GM18873 (cell line): ENCODE data around the gene PDK2.

Experiments used
- ATAC-seq: cut with Tn5 transposase; IDR thresholded peaks from one replicate; pipeline ENCODE4 v1.9.1; 2021; ENCODE audit warnings: mild to moderate bottlenecking, moderate library complexity, moderate number of reproducible peaks; ENCODE audit not compliant: unreplicated experiment, low FRiP score

Gene PDK2

DNA sequence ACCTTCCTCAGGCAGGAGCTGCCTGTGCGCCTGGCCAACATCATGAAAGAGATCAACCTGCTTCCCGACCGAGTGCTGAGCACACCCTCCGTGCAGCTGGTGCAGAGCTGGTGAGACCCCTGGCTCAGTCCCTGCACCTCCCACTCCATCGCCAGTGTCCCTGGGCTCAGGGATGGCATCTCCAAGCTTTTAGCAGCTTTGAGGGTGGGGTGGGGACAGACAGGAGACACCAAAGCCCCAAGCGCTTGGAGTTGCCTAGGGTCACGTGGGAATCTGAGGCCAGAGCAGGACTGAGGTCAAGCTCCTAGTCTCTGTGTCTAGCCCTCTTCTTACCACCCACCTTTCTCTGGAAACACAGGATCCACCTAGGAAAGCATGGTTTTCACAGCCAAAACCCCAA is 2.3 kb downstream of the PDK2 start:
- ATAC-seq = no peak

DNA sequence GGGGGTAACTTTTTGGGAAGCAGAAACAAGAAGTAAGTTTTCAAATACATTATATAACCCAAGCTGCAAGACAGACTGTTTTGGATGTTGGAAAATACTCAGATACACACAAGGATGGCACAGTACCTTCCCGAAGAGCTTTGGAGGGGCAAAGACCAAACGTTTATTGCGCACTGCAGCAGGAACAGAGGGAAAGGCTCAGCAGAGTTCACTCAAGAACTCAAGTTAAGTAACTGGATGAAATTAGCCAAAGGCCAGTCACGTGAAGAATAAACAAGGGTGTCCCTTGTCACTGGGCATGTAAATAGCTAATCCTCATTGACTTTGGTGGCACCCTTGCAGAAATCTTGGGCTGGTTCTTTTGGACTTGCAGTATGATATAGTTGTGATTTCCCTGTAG is 2.8 kb downstream of the PDK2 start:
- ATAC-seq = no peak

DNA sequence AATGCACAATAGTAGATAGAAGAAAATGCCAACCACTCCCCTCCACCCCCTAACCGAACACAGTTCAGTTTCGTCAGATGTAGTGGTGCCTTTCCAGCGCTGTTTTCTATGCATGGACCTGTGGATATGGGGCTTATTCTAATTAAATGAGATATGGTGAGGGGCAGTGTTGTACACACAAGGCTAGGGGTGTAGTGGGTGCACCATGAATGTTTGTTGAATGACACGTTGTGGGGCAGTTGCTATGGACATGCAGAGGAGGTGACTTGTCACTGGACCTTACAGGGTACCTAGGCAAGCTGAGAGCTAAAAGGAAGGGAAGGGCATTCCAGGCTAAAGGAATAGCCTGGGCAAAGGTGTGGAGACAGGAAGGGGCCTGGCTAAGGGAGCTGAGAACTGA is 3.4 kb downstream of the PDK2 start:
- ATAC-seq = no peak

DNA sequence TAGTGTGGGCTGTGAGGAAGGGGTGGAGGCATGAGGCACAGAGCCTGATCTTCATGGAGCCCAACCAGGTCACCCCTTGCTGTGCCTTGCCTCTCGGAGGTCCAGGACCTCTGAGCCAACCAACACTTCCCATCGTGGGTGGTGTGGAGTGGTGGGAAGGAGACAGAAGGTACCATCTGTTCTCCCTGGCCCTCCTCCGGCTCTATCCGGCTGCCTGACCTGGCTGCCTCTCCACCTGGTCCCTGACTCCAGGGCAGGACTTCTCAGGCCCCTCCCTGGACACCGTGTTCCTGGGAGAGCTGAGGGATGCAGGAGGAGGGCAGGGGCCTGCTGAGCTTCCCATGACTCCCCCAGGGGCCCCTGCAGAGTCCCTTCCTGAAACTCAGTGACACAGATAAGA is 3.9 kb downstream of the PDK2 start:
- no peak for ATAC-seq

DNA sequence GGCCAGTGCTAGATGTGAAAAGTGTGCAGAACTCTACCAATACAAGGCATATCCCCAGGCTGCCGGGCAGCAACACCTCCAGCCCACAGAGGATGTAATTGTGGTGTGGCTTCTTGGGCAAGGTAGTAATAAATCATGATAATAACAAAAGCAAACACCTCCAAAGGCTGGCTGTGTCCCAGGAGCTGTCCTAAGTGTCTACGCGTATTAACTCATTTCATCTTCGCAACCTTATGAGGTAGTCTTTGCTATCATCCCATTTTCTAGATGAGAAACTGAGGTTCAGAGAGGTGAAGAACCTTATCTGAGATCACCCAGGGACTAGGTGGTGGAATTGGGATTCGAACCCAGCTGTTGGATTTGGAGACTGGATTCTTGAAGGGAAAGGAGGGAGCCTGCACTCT is 5.3 kb downstream of the PDK2 start:
- no peak for ATAC-seq

DNA sequence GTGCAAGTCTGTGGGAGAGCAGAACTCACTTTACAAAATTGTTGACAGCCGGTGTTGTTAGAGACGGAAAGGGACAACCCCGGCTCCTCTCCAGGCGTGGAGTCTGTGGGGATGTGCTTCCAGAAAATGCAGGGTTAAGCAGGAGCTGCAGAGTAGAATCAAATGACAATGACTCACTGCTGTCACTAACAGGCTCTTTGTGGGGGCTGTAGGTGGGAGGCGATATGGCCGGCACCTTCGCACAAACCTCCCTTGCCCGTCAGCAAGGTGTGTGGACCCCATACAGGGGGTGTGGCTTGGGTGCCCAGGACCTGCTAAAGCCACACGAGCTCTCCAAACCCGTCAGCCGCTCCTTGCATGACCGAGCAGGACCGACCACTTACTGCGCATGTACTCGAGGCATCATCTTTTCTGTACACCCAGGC is 5.8 kb downstream of the PDK2 start:
- ATAC-seq = no peak

DNA sequence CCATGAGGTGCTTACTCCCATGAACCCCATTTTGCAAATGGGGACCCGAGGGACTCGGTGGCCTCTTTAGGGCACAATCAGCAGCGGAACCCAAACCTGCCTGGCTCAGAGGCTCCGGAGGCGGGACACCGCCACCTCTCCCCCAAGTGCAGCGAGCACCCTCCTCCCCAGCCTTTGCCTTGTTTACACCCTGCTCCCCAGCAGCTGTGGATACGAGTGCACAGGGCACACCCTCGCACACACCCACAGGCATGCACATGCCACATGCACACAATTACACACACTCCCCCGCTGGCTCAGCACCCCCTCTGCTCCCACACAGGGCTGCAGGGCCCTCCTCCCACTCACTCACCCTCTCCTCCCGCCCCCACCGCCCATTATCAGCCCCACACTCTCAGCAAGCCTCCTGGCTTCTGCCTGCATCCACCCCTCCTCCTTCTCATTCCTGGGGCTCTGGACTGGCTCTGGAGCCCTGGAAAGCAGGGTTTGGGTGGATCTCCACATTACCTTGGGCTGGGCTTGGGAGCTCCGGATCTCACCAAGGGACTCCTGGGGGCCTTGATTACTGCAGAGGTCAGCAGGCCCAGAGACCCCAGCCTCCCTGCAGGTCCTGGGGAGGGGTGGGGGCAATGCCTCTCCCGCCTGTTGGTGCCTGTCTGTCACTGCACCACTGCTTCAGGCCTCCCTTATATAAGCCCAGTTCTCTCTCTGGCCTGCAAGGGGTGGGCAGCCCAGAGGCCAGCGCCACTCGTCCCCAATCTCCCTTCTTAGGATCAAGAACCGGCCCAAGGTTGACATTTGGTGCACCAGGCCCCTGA is 6.4 kb downstream of the PDK2 start:
- ATAC-seq = no peak

DNA sequence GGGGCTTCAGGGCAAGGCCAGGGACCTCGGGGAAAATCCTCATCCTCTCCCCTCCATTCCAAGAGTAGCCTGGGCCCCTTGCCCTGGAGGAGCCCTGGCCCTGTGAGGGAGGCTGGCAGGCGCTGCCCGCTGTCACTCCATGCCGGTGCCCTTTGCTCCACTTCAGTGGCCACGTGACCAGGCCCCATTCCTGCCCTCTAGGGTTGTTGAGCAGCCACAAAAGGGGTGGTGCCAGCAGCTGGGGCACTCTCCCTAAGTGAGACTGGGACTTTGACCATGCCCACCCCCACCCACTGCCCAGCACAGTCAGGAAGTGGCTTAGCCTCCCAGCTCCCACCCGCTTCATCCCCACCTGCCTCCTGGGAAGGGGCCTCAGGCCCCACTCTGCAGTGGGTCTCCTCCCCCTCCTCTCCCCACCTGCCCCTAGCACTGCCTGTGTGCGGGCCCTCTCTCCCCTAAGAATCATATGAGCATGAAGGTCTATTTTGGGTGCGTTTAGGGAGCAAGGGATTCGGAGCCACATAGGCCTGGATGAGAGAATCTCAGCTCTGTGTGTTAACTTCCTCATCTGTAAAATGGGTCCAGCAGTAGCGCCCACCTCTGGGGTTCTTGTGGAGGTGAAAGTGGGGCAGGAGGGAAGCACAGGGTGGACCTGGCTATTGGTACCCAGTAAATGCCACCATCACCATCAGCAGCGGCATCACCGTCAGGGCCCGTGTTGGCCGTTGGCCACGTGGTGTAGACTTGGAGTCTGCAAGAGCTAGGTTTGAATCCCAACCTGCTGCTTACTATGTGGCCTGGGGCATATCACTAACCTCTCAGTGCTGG is 7.2 kb downstream of the PDK2 start:
- ATAC-seq = no peak

DNA sequence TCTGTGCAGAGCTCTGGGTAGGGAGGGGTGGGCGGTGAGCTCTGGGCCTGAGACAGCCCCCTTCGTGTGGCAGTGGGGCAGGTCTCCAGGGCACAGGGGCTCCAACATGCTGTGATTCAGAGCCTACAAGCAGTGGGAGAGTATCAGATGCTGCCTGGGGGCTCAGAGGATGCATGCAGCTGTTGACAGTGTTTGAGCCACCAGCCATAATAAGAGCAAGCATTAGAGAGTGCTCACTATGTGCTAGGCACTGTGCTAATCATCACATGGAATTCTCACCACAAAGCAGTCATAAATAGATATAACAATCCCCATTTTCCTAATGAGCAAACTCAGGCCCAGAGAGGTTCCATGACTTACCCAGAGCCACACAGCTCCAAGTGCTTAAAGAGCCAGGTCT is 8.1 kb downstream of the PDK2 start:
- ATAC-seq = no peak

DNA sequence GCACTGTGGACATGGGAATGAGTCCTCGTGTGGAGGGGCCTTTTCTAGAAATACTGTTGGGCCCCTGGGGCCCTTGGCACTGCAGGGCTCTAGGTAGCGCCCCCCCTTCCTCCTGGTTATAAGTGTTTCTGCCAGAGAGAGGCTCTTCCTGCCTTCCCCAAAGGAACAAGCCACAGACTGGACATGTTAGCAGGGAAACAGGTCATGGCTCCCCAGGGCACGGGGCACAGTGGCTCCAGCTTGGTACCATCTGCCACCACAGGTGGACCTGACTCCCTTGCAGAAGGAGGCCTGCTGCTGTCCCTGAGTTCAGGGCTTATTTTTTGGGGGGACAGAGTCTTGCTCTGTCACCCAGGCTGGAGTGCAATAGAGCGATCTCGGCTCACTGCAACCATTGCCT is 8.8 kb downstream of the PDK2 start:
- ATAC-seq = no peak

DNA sequence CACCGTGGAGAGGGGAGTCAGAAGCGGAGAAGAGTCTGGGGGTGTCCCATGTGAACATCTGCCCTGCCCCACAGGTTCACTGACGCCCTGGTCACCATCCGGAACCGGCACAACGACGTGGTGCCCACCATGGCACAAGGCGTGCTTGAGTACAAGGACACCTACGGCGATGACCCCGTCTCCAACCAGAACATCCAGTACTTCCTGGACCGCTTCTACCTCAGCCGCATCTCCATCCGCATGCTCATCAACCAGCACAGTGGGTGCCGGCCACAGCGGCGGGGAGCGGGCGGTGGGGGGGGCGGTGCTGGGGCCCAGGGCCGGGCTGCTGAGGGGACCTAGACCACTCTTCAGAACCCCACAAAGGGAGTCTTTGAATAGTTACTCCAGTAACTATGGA is 10.7 kb downstream of the PDK2 start:
- ATAC-seq = no peak

DNA sequence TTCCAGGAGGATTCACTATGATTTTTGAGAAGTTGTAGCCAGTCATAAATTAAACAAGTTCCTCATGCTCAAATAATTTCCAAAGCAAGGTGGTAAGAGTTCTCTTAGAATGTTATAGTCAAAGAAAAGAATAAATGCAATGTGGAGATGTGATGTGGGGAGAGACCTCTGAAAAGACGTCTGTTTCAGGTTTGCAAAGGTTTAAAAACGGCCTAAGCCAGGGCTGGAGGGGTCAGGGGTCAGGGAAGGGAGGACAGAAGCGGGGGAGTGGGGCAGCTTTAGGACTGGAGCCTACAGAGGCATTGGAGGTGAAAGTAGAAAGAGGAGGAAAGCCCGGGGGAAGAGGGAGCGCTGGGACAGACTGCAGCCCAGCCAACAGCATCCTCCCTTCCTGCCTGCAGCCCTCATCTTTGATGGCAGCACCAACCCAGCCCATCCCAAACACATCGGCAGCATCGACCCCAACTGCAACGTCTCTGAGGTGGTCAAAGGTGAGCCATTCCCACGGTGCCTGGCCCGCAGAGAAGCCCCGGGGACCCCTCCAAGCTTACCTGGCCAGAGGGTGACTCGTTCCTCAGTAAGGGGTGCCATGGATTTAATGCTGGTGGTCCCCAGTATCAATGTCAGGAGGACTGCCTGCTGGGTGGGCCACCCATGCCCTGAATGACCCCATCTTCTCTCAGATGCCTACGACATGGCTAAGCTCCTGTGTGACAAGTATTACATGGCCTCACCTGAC is 11.4 kb downstream of the PDK2 start:
- no peak for ATAC-seq

DNA sequence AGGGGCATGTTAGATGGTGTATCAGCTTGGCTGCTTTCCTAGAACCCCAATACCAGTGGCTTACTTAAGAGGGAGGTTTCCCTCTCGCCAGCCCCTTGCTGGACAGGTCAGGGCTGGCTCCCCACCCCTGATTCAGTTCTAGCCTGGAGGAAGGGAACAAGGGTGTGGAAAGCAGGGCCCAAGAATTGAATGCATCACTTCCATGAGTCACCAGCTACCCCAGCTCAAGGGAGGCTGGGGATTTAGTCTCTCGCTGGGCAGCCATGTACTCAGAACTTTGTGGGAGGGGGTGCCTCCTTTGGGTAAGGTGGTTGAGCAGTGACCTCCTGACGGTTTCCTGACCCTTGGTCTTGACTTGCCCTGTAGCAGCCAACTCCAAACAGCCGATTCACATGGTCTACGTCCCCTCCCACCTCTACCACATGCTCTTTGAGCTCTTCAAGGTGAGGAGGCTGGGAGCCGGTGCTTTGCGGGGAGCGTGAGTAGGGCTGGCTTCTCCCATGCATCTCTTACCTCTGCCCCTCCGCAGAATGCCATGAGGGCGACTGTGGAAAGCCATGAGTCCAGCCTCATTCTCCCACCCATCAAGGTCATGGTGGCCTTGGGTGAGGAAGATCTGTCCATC is 12.8 kb downstream of the PDK2 start:
- ATAC-seq = no peak

DNA sequence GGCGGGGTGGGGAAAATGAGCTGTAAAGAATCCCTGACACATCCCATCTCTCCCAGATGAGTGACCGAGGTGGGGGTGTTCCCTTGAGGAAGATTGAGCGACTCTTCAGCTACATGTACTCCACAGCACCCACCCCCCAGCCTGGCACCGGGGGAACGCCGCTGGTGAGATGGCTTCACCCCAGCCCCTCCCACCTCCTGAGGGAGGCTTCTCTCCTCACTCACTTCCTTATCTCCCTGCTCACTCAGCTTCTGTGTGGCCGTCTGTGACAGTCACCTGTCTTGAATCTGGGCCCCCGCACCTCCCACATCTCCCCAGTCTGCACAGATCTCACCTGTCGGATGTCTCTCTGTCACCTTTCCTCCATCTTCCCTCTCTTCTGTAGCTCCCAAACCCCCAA is 13.4 kb downstream of the PDK2 start:
- ATAC-seq = no peak

DNA sequence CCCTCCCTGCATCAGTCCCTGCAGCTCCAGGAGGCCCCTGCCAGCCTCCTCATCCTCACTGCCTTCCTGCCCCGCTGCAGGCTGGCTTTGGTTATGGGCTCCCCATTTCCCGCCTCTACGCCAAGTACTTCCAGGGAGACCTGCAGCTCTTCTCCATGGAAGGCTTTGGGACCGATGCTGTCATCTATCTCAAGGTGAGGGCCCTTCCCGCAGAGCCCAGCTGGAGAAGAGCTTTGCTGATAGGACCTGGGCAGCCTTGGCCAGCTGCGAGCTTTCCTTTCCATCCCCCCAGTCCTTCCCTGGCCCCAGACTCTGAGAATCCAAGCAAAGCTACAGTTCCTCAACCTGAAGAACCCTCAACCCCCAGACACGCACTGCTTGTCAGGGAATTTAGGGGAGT is 14.1 kb downstream of the PDK2 start:
- ATAC-seq = no peak

DNA sequence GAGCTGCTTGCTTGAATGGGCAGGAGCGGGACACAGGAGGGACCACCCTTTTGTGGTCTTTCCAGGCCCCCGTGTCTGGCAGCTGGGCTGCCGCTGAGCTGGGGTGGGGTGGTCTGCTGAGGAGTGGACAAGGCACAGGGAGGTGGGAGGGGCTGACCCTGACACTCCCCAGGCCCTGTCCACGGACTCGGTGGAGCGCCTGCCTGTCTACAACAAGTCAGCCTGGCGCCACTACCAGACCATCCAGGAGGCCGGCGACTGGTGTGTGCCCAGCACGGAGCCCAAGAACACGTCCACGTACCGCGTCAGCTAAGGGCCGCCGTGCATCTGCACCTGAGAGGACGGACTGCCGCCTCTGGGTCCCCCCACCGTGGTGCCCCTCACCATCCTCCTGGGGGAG is 14.6 kb downstream of the PDK2 start:
- no peak for ATAC-seq

DNA sequence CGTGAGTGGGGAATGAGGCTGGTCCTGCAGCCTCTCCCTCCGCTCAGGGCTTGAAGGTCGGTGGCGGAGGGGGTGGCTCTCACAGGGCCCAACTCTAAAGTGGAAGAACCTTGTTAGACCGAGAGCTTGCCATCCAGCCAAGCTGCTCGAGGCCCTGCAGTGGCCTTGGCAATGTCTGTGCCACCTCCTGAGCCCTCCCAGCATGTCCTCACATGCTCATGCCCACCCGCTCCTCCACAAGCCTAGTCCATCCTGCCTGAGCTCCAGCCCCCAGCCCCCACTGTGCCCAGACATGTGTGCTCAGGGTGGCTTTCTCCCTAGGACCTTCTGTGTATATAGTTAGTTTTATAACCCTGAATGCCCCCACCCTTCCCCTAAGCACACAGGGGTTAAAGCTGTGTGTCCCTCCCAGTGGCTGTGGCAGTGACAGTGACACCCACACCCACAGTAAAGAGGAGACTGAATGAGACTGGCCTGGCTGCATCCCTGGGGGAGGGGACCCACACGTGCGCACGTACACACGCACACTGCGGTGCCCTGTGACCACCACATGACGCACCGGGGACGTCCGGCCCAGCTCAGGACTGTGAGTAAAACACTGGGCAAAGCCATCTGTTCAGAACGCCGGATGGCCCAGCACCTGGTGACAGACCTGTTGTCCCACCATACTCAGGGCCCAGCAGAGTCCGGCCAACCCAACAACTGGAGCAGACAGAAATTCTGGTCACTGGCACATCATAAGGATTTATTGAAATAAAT is 15.6 kb downstream of the PDK2 start:
- no peak for ATAC-seq

DNA sequence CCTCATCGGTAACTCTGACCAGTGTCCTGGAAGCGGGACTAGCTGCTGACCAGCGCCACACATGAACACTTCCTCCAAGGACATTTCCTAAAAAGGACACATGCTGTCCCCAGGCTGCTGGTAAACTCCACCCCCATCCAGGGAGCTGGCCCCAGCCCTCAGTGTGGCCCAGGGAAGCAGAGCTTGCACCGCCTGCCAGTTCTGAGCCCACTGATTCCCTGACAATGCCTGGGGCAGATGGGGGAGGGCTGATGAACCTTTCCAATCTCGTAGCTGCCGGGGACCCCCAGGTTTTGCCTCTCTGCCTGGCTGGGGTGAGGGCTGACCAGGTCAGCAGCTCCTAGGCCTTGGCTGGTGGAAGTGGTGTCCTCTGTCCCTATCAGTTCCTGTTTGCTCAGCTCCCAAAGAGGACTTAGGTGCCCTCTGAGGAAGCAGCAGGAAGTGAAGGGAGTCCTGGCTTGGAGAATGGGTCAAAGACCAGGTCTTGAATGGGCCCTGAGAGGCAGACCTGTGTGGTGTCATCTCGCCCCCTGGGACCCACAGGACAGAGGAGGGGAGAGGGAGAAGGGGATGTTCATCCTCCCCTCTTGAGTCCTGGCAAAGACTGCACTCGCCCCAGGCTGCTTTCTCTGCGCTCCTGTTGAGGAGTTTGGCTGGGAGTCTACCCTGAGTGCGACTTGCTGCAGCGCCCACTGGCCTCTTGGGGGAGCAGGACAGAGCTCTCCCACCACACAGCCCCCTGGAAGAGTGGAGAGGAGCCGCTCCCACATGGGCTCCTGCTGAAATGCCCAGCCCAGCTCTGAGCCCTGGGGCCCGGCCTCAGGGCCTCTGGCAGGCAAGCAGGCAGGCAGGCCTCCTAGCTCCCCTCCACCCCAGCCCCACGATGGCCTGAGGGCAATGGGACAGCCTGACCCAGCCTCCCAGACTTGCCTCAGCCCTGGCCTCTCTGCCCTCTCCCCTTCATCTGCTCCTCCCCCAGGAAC is 16.8 kb downstream of the PDK2 start:
- ATAC-seq = no peak

DNA sequence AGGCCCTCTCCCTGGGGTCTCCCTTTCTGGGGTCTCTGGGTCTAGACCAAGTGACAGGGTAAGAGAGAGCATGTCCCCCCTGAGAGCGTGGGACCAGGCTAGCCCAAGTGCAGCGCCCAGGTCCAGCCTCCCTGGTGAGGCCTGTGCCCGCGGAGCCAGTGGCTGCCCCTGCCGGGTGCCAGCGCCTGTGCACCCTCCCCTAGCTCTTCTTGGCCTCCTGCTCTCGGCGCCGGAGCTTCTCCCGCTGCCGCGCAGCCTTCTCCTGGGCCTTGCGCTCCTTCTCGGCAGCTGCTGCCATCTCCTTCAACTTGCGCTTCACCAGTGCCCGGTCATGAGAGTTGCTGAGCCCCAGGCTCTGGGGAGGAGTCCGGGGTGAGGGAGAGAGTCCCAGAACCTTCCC is 17.5 kb downstream of the PDK2 start:
- no peak for ATAC-seq
